CD4-positive, alpha-beta T cell (primary cell): ENCODE data around the gene DGKI. TPM values are rescaled to one million over a fixed set of nuclear protein-coding genes. Genes with fewer than 3 reads are reported as not detected.

ENCODE experiments used
- ATAC-seq: fragments of 200-7000 bp; cut with Tn5 transposase; one replicate; pipeline ENCODE4 v1.10.0; 2022; ENCODE audit warnings: mild to moderate bottlenecking; ENCODE audit not compliant: poor library complexity
- CTCF ChIA-PET: fragments of 350-600 bp; sonication (Branson Sonifier 250); formaldehyde crosslinking; loops from one replicate; lab custom pipeline; 2021; ENCODE audit warnings: antibody characterized with exemption, inconsistent platforms; lab: Charles Lee
- POLR2A ChIA-PET: fragments of 350-600 bp; sonication (Branson Sonifier 250); formaldehyde crosslinking; loops from one replicate; lab custom pipeline; 2021; ENCODE audit warnings: antibody characterized with exemption, inconsistent platforms; lab: Charles Lee
- DNase-seq, 14 experiments: peaks; one replicate each; pipeline ENCODE4 v3.0.0-alpha.2; 2013 to 2020; ENCODE audit warnings: mixed read lengths in 2 of 14
- H3K27ac ChIP-seq, 2 donors: one replicate each; pipeline versions ENCODE4 v1.5.1 to v1.7.0; 2013; ENCODE audit warnings: low read length in 2 of 2, low read depth in 1 of 2, mild to moderate bottlenecking in 1 of 2
- H3K27me3 ChIP-seq, 2 experiments: 1 replicate in 1 of 2; 2 replicates in 1 of 2; pipeline versions ENCODE4 v1.6.1 to v1.7.0; 2013; ENCODE audit warnings: low read length in 2 of 2, control low read depth in 1 of 2, mild to moderate bottlenecking in 1 of 2, moderate library complexity in 1 of 2; ENCODE audit not compliant: insufficient read depth in 2 of 2, control insufficient read depth in 1 of 2
- H3K36me3 ChIP-seq: one replicate; pipeline ENCODE4 v1.6.1; 2013; ENCODE audit warnings: low read length, control low read depth; ENCODE audit not compliant: insufficient read depth
- H3K4me1 ChIP-seq: one replicate; pipeline ENCODE4 v1.6.1; 2013; ENCODE audit warnings: low read length, control low read depth; ENCODE audit not compliant: insufficient read depth
- H3K4me3 ChIP-seq: one replicate; pipeline ENCODE4 v1.5.1; 2013; ENCODE audit warnings: mild to moderate bottlenecking, low read length, moderate library complexity
- H3K9me3 ChIP-seq, 2 experiments: 1 replicate in 1 of 2; 2 replicates in 1 of 2; pipeline versions ENCODE4 v1.6.1 to v1.7.0; 2013; ENCODE audit warnings: low read length in 2 of 2, mild to moderate bottlenecking in 2 of 2, control low read depth in 1 of 2, moderate library complexity in 1 of 2; ENCODE audit not compliant: control insufficient read depth in 1 of 2, insufficient read depth in 1 of 2
- H3K27ac Mint-ChIP-seq: one replicate; pipeline ENCODE4 v1.8.0; 2020; ENCODE audit warnings: mixed read lengths
- H3K27me3 Mint-ChIP-seq: one replicate; pipeline ENCODE4 v1.8.0; 2021; ENCODE audit warnings: mixed read lengths
- H3K36me3 Mint-ChIP-seq: one replicate; pipeline ENCODE4 v1.8.0; 2021; ENCODE audit warnings: low read depth, mixed read lengths
- H3K4me1 Mint-ChIP-seq: one replicate; pipeline ENCODE4 v1.8.0; 2021; ENCODE audit warnings: low read depth, mixed read lengths
- H3K4me3 Mint-ChIP-seq: one replicate; pipeline ENCODE4 v1.8.0; 2020; ENCODE audit warnings: mild to moderate bottlenecking, mixed read lengths
- H3K9me3 Mint-ChIP-seq: one replicate; pipeline ENCODE4 v1.8.0; 2020; ENCODE audit warnings: mixed read lengths
- CTCF ChIP-seq: fragments of 200-600 bp; IDR thresholded peaks from one replicate; pipeline ENCODE4 v1.8.0; 2022; ENCODE audit warnings: antibody characterized with exemption, mild to moderate bottlenecking
- intact Hi-C, 2 experiments: fragments of 100-400 bp; cut with DNase I in 1 of 2; cut with micrococcal nuclease in 1 of 2; formaldehyde crosslinking; loops; one replicate each; pipeline versions ENCODE4 v1.15.1 to v1.9.0; 2023 to 2025; cut with DNase I, micrococcal nuclease
- total RNA-seq, 174 experiments: library from RNA in 2 of 174; stranded (reverse) in 2 of 174; gene quantifications; one replicate each; pipeline ENCODE4 v1.2.3 and lab custom pipeline; 2021 to 2026

Gene DGKI
- total RNA-seq, 2 experiments from 2014 or later = not detected

- no peak overlapping the region for H3K4me3 ChIP-seq
- no peak for TF ChIP-seq CTCF
- no peaks in the 10 kb centered on the region for H3K36me3 ChIP-seq
- intact Hi-C loops = no loop called here
- H3K4me1 ChIP-seq = peaks cover 12% of the 10 kb centered on the region
- no peak overlapping the region for H3K27ac ChIP-seq
- no peaks in the 10 kb centered on the region for H3K36me3 Mint-ChIP-seq
- CTCF ChIA-PET = no interaction called here
- H3K4me3 Mint-ChIP-seq = peak overlapping the region; percentile 32
- H3K9me3 Mint-ChIP-seq = no peaks in the 10 kb centered on the region
- H3K27me3 ChIP-seq = peaks cover 42 to 57% of the 10 kb centered on the region in 2 experiments
- H3K27ac Mint-ChIP-seq = no peak overlapping the region
- ATAC-seq = no peak
- peaks cover 81% of the 10 kb centered on the region for H3K27me3 Mint-ChIP-seq
- DNase-seq = no peak
- POLR2A ChIA-PET = no interaction called here
- H3K9me3 ChIP-seq = peaks cover 0 to 6% of the 10 kb centered on the region in 2 experiments
- no peaks in the 10 kb centered on the region for H3K4me1 Mint-ChIP-seq
These were observed 835 bp upstream of the DGKI start for GRCh38 chr7:137847568-137848050.

- no peak overlapping the region for H3K27ac ChIP-seq
- H3K9me3 Mint-ChIP-seq = no peaks in the 10 kb centered on the region
- H3K27me3 ChIP-seq = peaks cover 42 to 66% of the 10 kb centered on the region in 2 experiments
- no peak overlapping the region for H3K4me3 Mint-ChIP-seq
- H3K4me3 ChIP-seq = no peak overlapping the region
- intact Hi-C loops = no loop called here
- DNase-seq (peak in 3 of 14 experiments; percentile 1 to 24 (median 16)), ATAC-seq (no peak)
- no peaks in the 10 kb centered on the region for H3K36me3 Mint-ChIP-seq
- H3K36me3 ChIP-seq = no peaks in the 10 kb centered on the region
- POLR2A ChIA-PET = no interaction called here
- CTCF ChIA-PET = no interaction called here
- H3K27me3 Mint-ChIP-seq = peaks cover 86% of the 10 kb centered on the region
- no peaks in the 10 kb centered on the region for H3K4me1 Mint-ChIP-seq
- no peak for TF ChIP-seq CTCF
- H3K9me3 ChIP-seq = peaks cover 0 to 6% of the 10 kb centered on the region in 2 experiments
- H3K27ac Mint-ChIP-seq = no peak overlapping the region
- H3K4me1 ChIP-seq = peaks cover 12% of the 10 kb centered on the region
These were observed 286 bp downstream of the DGKI start for GRCh38 chr7:137846549-137846826.

- Histone ChIP-seq H3K4me1 (peaks cover 12% of the 10 kb centered on the region), H3K27me3 (peaks cover 42 to 71% of the 10 kb centered on the region in 2 experiments), H3K27ac (no peak overlapping the region), H3K4me3 (no peak overlapping the region), H3K9me3 (peaks cover 0 to 6% of the 10 kb centered on the region in 2 experiments), H3K36me3 (no peaks in the 10 kb centered on the region)
- intact Hi-C loops = no loop called here
- Mint-ChIP-seq H3K27ac (no peak overlapping the region), H3K36me3 (no peaks in the 10 kb centered on the region), H3K4me1 (no peaks in the 10 kb centered on the region), H3K9me3 (no peaks in the 10 kb centered on the region), H3K27me3 (peaks cover 85% of the 10 kb centered on the region), H3K4me3 (no peak overlapping the region)
- ChIA-PET CTCF (no interaction called here), POLR2A (no interaction called here)
- no peak for ATAC-seq
- no peak for DNase-seq
- no peak for TF ChIP-seq CTCF
These were observed 1.9 kb downstream of the DGKI start for GRCh38 chr7:137844677-137845425.
